ENCODE data around the gene ABITRAM.
A peak's percentile ranks its signal among the peaks of the same experiment; 100 is the strongest.
"Not testable (repeated sequence)": the region's sequence is repeated elsewhere in the genome, so short reads cannot be mapped to it uniquely, and the experiment has no call there.

Gene ABITRAM

DNA sequence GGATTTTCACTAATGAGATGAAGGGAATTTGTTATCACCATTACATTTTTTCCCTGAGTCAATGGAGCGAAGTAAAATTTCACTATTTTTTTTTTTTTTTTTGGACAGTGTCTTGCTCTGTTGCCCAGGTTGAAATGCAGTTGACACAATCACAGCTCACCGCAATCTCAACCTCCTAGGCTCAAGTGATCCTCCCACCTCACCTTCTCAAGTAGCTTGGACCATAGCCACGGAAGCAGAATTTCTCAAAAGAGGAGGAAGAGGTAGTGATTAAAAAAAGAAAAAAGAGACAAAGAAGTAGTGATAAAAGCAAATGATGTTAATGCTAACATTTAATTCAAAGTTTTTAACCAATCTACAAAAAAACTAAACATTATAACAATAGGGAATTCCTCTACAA is 30.0 kb upstream of the ABITRAM start:
- DNase-seq (ENCODE audit: insufficient read length) = no peak
- TF ChIP-seq POLR2AphosphoS5 (IDR thresholded peaks at IDR 0.05; ENCODE audit: low read depth, low read length) (no peak), TAF1 (IDR thresholded peaks at IDR 0.05; ENCODE audit: borderline replicate concordance, low read depth, low read length) (no peak), POLR2A (IDR thresholded peaks at IDR 0.05; ENCODE audit: low read depth, low read length) (no peak)
- no peak for FAIRE-seq

DNA sequence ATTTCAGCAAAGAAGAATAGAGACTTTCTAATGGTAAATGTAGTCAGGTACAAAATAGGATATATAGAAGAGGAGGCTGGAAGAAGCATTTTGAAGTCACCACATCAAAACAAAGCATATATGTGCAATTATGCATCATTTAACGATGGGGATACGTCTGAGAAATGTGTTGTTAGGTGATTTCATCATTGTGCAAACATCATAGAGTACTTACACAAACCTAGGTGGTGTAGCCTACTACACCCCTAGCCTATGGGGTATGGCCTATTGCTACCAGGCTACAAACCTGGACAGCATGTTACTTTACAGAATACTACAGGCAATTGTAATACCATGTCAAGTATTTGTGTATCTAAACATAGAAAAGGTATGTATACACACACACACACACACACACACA is 28.7 kb upstream of the ABITRAM start:
- no peak for DNase-seq (ENCODE audit: insufficient read length)
- FAIRE-seq = no peak
- no peak for TF ChIP-seq TAF1 (IDR thresholded peaks at IDR 0.05; ENCODE audit: borderline replicate concordance, low read depth, low read length)
- TF ChIP-seq POLR2A (IDR thresholded peaks at IDR 0.05; ENCODE audit: low read depth, low read length) = no peak
- TF ChIP-seq POLR2AphosphoS5 (IDR thresholded peaks at IDR 0.05; ENCODE audit: low read depth, low read length) = no peak

DNA sequence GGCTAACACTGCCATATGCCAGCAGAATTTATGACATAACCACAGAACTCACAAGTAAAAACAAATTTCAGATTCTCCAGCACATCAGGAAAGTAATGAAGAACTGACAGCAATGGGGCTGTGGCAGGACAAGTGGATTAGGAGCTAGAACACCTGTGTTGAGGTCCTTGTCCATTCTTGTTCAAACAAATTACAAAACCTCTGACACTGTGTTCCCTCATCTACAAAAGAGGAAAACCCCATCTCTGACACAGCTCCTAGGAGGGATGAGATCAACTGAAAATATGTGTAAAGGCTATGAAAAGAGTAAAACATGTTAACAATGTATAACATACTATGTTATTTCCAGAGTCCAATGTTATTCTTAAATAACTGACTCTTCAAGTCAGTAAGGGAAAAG is 23.8 kb upstream of the ABITRAM start:
- DNase-seq (ENCODE audit: insufficient read length) = no peak
- no peak for FAIRE-seq
- TF ChIP-seq POLR2AphosphoS5 (IDR thresholded peaks at IDR 0.05; ENCODE audit: low read depth, low read length) (no peak), POLR2A (IDR thresholded peaks at IDR 0.05; ENCODE audit: low read depth, low read length) (no peak), TAF1 (IDR thresholded peaks at IDR 0.05; ENCODE audit: borderline replicate concordance, low read depth, low read length) (no peak)

DNA sequence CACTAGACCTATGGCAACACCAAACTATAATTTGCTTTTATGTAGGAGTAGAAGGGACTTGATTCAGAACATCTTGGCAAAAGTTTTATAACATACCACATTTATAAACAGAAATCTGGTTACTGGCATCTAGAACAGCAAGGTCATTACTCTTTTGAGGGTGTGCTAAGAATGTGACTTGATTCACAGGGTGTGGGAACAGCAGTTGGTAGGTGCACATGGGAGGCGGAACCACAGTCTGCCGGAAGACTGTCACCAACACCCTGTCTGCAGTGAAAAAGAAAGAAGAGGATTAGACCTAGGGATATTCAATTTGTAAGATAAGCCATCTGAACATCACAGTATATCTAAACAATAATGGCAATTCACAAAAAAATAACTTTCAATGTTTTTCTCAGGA is 23.3 kb upstream of the ABITRAM start:
- DNase-seq (ENCODE audit: insufficient read length) = no peak
- TF ChIP-seq TAF1 (IDR thresholded peaks at IDR 0.05; ENCODE audit: borderline replicate concordance, low read depth, low read length) (no peak), POLR2AphosphoS5 (IDR thresholded peaks at IDR 0.05; ENCODE audit: low read depth, low read length) (no peak), POLR2A (IDR thresholded peaks at IDR 0.05; ENCODE audit: low read depth, low read length) (no peak)
- FAIRE-seq = no peak

DNA sequence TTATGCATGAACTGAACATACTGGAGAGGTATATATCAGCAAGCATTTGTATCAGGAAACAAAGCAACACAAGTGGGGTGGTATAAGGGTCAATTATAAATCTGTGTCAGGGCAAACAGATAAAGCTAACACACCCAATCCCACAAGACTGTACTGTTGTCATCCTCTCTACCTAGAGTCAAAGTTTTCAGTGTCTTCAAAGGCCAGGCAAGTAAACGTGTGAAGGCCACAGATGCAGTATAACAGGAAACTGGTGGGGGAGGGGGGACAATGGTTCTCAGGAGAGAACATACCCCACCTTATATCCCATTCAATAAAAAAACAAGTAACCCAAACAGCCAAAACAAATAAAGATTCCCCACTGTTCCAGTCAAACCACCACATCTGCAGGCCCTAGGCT is 22.4 kb upstream of the ABITRAM start:
- DNase-seq (ENCODE audit: insufficient read length) = no peak

DNA sequence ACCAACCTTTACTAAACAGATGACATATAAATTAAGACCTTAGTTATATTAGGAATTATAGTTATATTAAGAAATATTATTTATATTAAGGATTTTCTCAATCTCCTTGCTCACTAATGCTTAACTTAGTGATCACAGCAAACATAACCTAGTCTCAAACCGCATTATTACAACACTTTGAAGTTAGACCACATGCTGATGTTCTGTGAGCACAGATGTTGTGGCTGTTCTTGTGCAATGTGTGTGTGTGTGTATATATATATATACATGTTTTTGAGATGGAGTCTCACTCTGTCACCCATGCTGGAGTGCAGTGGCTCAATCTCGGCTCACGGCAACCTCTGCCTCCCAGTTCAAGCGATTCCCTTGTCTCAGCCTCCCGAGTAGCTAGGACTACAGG is 20.8 kb upstream of the ABITRAM start:
- TF ChIP-seq POLR2AphosphoS5 (IDR thresholded peaks at IDR 0.05; ENCODE audit: low read depth, low read length) = no peak
- no peak for TF ChIP-seq POLR2A (IDR thresholded peaks at IDR 0.05; ENCODE audit: low read depth, low read length)
- no peak for TF ChIP-seq TAF1 (IDR thresholded peaks at IDR 0.05; ENCODE audit: borderline replicate concordance, low read depth, low read length)
- FAIRE-seq (no peak), DNase-seq (ENCODE audit: insufficient read length) (no peak)

More for the DNA sequence above, 22.4 kb upstream of the ABITRAM start:
- FAIRE-seq = no peak
- TF ChIP-seq POLR2AphosphoS5 (IDR thresholded peaks at IDR 0.05; ENCODE audit: low read depth, low read length) (no peak), TAF1 (IDR thresholded peaks at IDR 0.05; ENCODE audit: borderline replicate concordance, low read depth, low read length) (no peak), POLR2A (IDR thresholded peaks at IDR 0.05; ENCODE audit: low read depth, low read length) (no peak)

DNA sequence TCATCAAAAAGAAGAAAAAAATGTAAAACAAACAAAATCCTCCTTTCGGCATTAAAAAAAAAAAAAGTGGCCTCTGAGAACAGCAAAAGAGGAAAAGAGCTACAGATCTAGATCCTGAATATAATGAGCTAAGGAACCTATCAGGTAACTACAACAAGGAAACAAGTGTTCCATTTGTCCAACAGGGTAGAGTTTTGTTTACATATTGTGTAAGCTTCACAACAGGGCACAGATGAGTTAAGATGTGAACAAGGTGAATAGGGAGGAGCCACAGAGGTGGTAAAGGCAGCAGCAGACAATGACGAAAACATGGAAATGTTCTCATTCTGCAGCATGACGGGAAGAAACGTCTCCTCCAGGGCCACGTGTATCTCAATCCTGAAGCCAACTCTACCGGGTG is 14.7 kb upstream of the ABITRAM start:
- TF ChIP-seq TAF1 (IDR thresholded peaks at IDR 0.05; ENCODE audit: borderline replicate concordance, low read depth, low read length) = no peak
- TF ChIP-seq POLR2AphosphoS5 (IDR thresholded peaks at IDR 0.05; ENCODE audit: low read depth, low read length) = no peak
- no peak for TF ChIP-seq POLR2A (IDR thresholded peaks at IDR 0.05; ENCODE audit: low read depth, low read length)
- DNase-seq (ENCODE audit: insufficient read length) (no peak), FAIRE-seq (no peak)

DNA sequence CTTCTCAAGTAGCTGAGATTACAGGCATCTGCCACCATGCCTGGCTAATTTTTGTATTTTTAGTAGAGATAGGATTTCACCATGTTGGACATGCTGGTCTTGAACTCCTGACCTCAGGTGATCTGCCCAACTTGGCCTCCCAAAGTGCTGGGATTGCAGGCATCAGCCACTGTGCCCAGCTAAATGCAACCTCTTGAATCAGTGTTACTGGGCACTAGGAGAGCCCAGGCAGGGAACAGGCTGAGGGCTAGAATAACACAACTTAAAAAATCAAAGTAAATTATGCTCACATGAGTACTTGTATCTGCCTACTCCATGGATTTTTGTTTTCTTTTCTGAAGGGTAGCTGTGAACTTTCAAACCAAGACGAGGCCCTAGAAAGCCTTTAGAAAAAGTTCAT is 13.8 kb upstream of the ABITRAM start:
- DNase-seq (ENCODE audit: insufficient read length); FAIRE-seq: not testable (repeated sequence)

DNA sequence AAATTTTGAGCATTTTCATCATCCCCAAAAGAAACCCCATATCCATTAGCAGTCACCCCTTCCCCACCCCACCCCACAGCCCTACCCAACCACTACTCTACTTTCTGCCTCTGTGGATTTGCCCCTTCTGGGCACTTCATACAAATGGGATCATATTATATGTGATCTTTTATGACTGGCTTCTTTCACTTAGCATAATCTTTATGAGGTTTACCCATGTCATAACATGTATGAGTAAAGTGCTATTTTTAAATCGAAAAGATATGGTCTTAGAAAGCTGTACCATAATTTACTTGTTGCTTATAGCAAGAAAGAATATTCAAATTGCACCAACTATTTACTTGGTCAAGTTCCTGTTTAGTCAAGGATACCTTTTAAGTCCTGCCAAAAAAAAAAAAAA is 13.0 kb upstream of the ABITRAM start:
- FAIRE-seq (no peak), DNase-seq (ENCODE audit: insufficient read length) (no peak)
- TF ChIP-seq POLR2A (IDR thresholded peaks at IDR 0.05; ENCODE audit: low read depth, low read length) (no peak), POLR2AphosphoS5 (IDR thresholded peaks at IDR 0.05; ENCODE audit: low read depth, low read length) (no peak), TAF1 (IDR thresholded peaks at IDR 0.05; ENCODE audit: borderline replicate concordance, low read depth, low read length) (no peak)

DNA sequence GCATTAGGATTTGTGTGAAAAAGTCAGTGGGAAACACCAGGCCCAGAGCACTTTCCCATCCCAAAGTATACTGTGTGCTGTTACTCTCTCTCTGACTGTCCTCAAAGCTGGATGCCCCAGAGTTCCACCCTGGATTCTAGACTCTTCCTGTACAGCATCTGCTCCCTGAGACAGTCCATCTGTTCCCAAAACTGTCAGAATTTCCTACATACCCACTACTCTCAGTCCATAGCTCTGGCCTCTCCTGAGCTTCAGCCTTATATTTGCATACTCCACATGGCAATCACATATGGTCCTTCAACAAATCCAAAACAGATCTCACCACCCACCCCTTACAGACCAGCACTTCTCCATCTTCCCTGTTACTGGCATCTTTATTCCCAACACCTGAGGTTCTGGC is 9.7 kb upstream of the ABITRAM start:
- no peak for TF ChIP-seq TAF1 (IDR thresholded peaks at IDR 0.05; ENCODE audit: borderline replicate concordance, low read depth, low read length)
- no peak for TF ChIP-seq POLR2AphosphoS5 (IDR thresholded peaks at IDR 0.05; ENCODE audit: low read depth, low read length)
- no peak for TF ChIP-seq POLR2A (IDR thresholded peaks at IDR 0.05; ENCODE audit: low read depth, low read length)
- FAIRE-seq = no peak
- no peak for DNase-seq (ENCODE audit: insufficient read length)

DNA sequence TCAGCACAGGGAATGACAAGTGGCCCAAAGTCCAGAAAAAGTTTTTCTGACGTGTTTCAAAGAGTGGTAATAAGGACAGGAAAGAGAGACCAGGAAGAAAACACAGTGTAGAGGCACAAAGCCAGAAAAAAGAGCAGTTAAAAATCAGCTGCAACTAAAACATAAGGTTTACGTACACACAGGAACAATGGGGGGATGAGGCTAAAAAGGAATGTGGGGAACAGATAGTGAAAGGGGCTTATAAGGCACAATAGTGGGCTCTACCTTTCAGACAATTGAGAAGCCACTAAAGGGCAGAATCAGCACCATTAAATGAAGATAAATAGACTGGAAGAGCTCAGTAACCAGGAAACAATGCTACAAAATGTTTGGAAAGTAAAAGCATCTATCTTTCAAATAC is 5.8 kb upstream of the ABITRAM start:
- no peak for FAIRE-seq
- no peak for TF ChIP-seq POLR2A (IDR thresholded peaks at IDR 0.05; ENCODE audit: low read depth, low read length)
- no peak for TF ChIP-seq TAF1 (IDR thresholded peaks at IDR 0.05; ENCODE audit: borderline replicate concordance, low read depth, low read length)
- no peak for TF ChIP-seq POLR2AphosphoS5 (IDR thresholded peaks at IDR 0.05; ENCODE audit: low read depth, low read length)
- DNase-seq (ENCODE audit: insufficient read length) = no peak

DNA sequence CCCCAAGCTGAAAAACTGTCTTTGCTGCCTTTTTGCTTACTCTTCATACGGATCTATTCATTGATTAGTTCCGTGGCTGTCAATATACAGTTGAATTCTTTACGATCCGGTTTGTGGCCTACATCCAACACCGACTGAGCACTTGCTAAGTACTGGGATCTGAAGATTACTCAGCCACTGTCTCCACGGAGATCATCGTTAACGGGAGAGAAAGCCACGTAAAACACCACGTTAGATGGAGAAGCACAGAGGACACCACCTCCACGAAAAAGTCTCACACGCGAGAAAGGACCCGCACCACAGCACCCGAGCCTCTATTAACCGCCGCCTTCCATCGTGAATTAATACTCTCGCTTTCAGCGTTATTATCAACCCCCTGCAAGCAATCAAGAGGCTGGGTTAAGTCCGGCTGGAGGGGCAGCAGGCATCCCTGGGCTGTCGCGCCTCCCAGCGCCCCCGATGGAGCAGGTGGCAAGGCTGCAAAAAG is 926 bp upstream of the ABITRAM start:
- no peak for DNase-seq (ENCODE audit: insufficient read length)
- no peak for TF ChIP-seq TAF1 (IDR thresholded peaks at IDR 0.05; ENCODE audit: borderline replicate concordance, low read depth, low read length)
- TF ChIP-seq POLR2AphosphoS5 (IDR thresholded peaks at IDR 0.05; ENCODE audit: low read depth, low read length) = no peak
- TF ChIP-seq POLR2A (IDR thresholded peaks at IDR 0.05; ENCODE audit: low read depth, low read length) = no peak
- FAIRE-seq = no peak

DNA sequence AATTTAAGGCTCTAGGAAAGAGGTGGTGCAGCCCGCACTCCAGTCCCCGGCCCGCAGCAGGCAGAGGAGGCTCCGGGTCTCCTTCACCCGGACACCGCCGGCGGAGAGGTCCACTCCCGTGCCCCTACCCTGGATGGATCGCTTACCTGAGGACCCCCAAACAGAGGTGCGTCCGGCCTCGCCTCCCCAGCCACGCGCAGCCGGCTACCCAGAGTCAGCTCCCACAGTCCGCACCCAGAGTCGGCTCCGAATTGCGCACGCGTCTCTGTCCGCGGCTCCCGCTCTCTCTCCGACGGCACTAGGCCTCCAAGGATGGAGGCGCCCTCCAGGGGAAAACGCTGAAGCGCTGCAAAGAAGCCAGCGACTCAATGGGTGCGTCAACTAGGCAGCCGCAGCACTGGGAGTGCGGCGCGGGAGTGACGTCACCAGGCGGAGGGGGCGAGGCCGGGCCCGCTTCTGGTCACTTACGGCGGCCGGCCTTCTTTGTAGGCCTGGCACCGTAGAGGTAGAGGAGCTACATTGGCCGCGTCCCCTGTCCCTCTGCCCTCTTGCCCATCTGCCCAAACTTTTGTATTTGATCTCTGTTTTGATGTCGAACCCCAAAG is 380 bp upstream of the ABITRAM start, which contains the start of gene ELP1:
Gene ELP1 (minus strand): TSS at position 407 of the 605 bp plus-strand sequence. CDS start 2,978 bp downstream, outside the sequence.
- peak; percentile 95 for FAIRE-seq
- DNase-seq (ENCODE audit: insufficient read length) = peak; percentile 79
- TF ChIP-seq TAF1 (IDR thresholded peaks at IDR 0.05; ENCODE audit: borderline replicate concordance, low read depth, low read length) (peak; percentile 69; the same call in 1 of the 2 replicates), POLR2AphosphoS5 (IDR thresholded peaks at IDR 0.05; ENCODE audit: low read depth, low read length) (peak; percentile 72), POLR2A (IDR thresholded peaks at IDR 0.05; ENCODE audit: low read depth, low read length) (peak; percentile 74)
